KMS-11 (cell line): ENCODE data around the gene EAF1.
"Not testable (repeated sequence)": the region's sequence is repeated elsewhere in the genome, so short reads cannot be mapped to it uniquely, and the experiment has no call there.

Source experiments
- H2AFZ ChIP-seq: fragments of 200-600 bp; sonication (generic); 2 replicates; pipeline ENCODE4 v1.6.1; 2016; ENCODE audit warnings: antibody characterized with exemption, mixed run types, low read depth
- H3K27ac ChIP-seq: fragments of 200-600 bp; sonication (generic); 2 replicates; pipeline ENCODE4 v1.6.1; 2016; ENCODE audit warnings: mild to moderate bottlenecking, mixed run types
- H3K27me3 ChIP-seq: fragments of 200-600 bp; sonication (generic); 2 replicates; pipeline ENCODE4 v1.6.1; 2017; ENCODE audit warnings: mild to moderate bottlenecking, low read depth, mixed run types, moderate library complexity; ENCODE audit not compliant: insufficient read depth
- H3K36me3 ChIP-seq: fragments of 200-600 bp; sonication (generic); 2 replicates; pipeline ENCODE4 v1.6.1; 2017; ENCODE audit warnings: mild to moderate bottlenecking, mixed run types; ENCODE audit not compliant: insufficient read depth
- H3K4me1 ChIP-seq: fragments of 200-600 bp; sonication (generic); 2 replicates; pipeline ENCODE4 v1.6.1; 2016; ENCODE audit warnings: mild to moderate bottlenecking, low read depth, mixed run types; ENCODE audit not compliant: poor library complexity, severe bottlenecking
- H3K4me2 ChIP-seq: fragments of 200-600 bp; sonication (generic); 2 replicates; pipeline ENCODE4 v1.7.0; 2016; ENCODE audit warnings: mild to moderate bottlenecking, mixed run types
- H3K4me3 ChIP-seq: fragments of 200-600 bp; sonication (generic); IDR thresholded peaks from 2 replicates; pipeline ENCODE4 v1.6.1; 2017; ENCODE audit warnings: low read depth, low read length, mixed read lengths; ENCODE audit not compliant: insufficient read depth
- H3K79me2 ChIP-seq: fragments of 200-600 bp; sonication (generic); 2 replicates; pipeline ENCODE4 v1.6.1; 2016; ENCODE audit warnings: low read depth, mixed run types; ENCODE audit not compliant: insufficient read depth
- H3K9ac ChIP-seq: fragments of 200-600 bp; sonication (generic); 2 replicates; pipeline ENCODE4 v1.6.1; 2016; ENCODE audit warnings: mild to moderate bottlenecking, mixed run types
- H4K20me1 ChIP-seq: fragments of 200-600 bp; sonication (generic); 2 replicates; pipeline ENCODE4 v1.6.1; 2016; ENCODE audit warnings: mild to moderate bottlenecking, mixed run types; ENCODE audit not compliant: insufficient read depth
- CTCF ChIP-seq: fragments of 200-600 bp; sonication (generic); conservative IDR thresholded peaks from 2 replicates; pipeline ENCODE4 v1.6.1; 2017; ENCODE audit warnings: low read depth, mild to moderate bottlenecking, antibody characterized with exemption, low read length, moderate library complexity, mixed read lengths

The EAF1 gene

GRCh38 chr3:15398731-15399133 lies 28.7 kb upstream of the EAF1 start:
- not testable (repeated sequence) for H3K4me2 ChIP-seq, H4K20me1 ChIP-seq, H3K36me3 ChIP-seq, H3K27ac ChIP-seq, H3K9ac ChIP-seq, H3K4me1 ChIP-seq, H3K4me3 ChIP-seq, H2AFZ ChIP-seq, H3K27me3 ChIP-seq, H3K79me2 ChIP-seq
- TF ChIP-seq CTCF = peak; percentile 62

- H3K4me1 ChIP-seq = no peaks in the 10 kb centered on the region
- no peak overlapping the region for H3K4me3 ChIP-seq
- no peaks in the 10 kb centered on the region for H3K27me3 ChIP-seq
- no peak overlapping the region for H3K9ac ChIP-seq
- no peaks in the 10 kb centered on the region for H3K79me2 ChIP-seq
- H3K27ac ChIP-seq = no peak overlapping the region
- no peak overlapping the region for H2AFZ ChIP-seq
- no peaks in the 10 kb centered on the region for H4K20me1 ChIP-seq
- no peak overlapping the region for H3K4me2 ChIP-seq
- no peaks in the 10 kb centered on the region for H3K36me3 ChIP-seq
- TF ChIP-seq CTCF = no peak
Measured at GRCh38 chr3:15399970-15400369, 27.4 kb upstream of the EAF1 start.

GRCh38 chr3:15401936-15402335 lies 25.5 kb upstream of the EAF1 start:
- TF ChIP-seq CTCF = no peak
- no peaks in the 10 kb centered on the region for H4K20me1 ChIP-seq
- H3K4me1 ChIP-seq = no peaks in the 10 kb centered on the region
- no peak overlapping the region for H3K27ac ChIP-seq
- H3K36me3 ChIP-seq = no peaks in the 10 kb centered on the region
- H3K27me3 ChIP-seq = no peaks in the 10 kb centered on the region
- no peak overlapping the region for H2AFZ ChIP-seq
- no peak overlapping the region for H3K4me3 ChIP-seq
- no peaks in the 10 kb centered on the region for H3K79me2 ChIP-seq
- H3K9ac ChIP-seq = no peak overlapping the region
- no peak overlapping the region for H3K4me2 ChIP-seq

GRCh38 chr3:15403495-15403894 lies 23.9 kb upstream of the EAF1 start:
- H2AFZ ChIP-seq = no peak overlapping the region
- H4K20me1 ChIP-seq = no peaks in the 10 kb centered on the region
- H3K27ac ChIP-seq = no peak overlapping the region
- no peak overlapping the region for H3K4me3 ChIP-seq
- no peaks in the 10 kb centered on the region for H3K27me3 ChIP-seq
- no peaks in the 10 kb centered on the region for H3K79me2 ChIP-seq
- no peaks in the 10 kb centered on the region for H3K4me1 ChIP-seq
- no peak for TF ChIP-seq CTCF
- H3K4me2 ChIP-seq = no peak overlapping the region
- no peaks in the 10 kb centered on the region for H3K36me3 ChIP-seq
- no peak overlapping the region for H3K9ac ChIP-seq

- Histone ChIP-seq H3K36me3 (no peaks in the 10 kb centered on the region), H4K20me1 (no peaks in the 10 kb centered on the region), H3K4me1 (no peaks in the 10 kb centered on the region), H3K9ac (no peak overlapping the region), H3K79me2 (no peaks in the 10 kb centered on the region), H3K4me3 (no peak overlapping the region), H3K27ac (no peak overlapping the region), H3K4me2 (no peak overlapping the region), H2AFZ (no peak overlapping the region), H3K27me3 (no peaks in the 10 kb centered on the region)
- TF ChIP-seq CTCF = no peak
Measured at GRCh38 chr3:15403965-15404364, 23.4 kb upstream of the EAF1 start.
